ENCODE results near the gene OR2T8. TPM values are rescaled to one million over a fixed set of nuclear protein-coding genes. Genes with fewer than 3 reads are reported as not detected.
A peak's percentile ranks its signal among the peaks of the same experiment; 100 is the strongest.

The OR2T8 gene
- polyA plus RNA-seq (ENCODE audit: insufficient read length in 4 of 4) = not detected

- no peak for DNase-seq (ENCODE audit: low read depth in 4 of 4, low spot score in 3 of 4)
Observed at GRCh38 chr1:247919952-247920351, at the start of gene OR2T8. Gene OR2T8, plus strand, starts transcription at chr1:247920252. Its CDS starts 766 bp downstream, at chr1:247921018.

DNA sequence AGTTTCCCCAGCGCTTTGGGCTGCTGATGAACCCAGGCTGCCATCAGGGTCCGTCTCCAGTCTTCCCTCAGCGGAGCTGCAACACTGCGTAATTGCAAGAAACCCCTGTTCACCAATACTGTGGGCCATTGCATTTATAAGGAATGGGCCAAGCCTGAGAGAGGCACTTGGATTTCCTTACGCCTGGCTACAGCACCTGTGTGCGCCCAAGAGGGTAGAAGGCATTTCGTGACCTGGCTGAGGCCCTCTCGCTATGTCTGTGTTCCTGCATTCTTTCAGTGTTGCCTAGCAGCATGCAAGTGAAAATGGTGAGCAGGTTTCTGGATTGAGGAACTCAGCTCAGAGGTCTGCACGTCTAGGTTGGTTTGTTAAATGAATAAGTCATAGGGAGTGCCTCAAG is 36.7 kb upstream of the OR2T8 start:
- DNase-seq (ENCODE audit: low read depth in 4 of 4, low spot score in 3 of 4) = no peak

DNA sequence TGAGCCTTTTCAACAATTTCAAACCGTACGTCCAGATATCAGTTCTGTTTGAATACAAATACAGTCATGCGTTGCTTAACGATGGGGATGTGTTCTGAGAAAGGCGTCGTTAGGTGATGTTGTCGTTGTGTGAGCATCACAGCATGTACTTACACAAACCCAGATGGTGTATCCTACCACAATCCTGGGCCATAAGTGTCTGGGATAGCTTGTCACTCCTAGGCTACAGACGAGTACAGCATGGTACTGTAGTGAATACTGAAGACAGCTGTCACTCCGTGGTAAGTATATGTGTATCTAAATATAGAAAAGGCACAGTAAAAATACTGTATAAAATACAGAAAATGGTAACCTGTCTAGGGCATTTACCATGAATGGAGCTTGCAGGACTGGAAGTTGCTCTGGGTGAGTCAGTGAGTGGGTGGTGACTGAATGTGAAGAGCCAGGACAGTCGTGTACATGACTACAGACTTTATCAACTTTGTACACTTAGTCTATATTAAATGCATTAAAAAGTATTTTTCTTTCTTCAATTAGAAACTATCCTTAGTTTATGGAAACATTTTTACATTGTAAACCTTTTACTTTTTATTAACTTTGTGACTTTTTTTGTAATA is 35.1 kb upstream of the OR2T8 start:
- no peak for DNase-seq (ENCODE audit: low read depth in 4 of 4, low spot score in 3 of 4)

DNA sequence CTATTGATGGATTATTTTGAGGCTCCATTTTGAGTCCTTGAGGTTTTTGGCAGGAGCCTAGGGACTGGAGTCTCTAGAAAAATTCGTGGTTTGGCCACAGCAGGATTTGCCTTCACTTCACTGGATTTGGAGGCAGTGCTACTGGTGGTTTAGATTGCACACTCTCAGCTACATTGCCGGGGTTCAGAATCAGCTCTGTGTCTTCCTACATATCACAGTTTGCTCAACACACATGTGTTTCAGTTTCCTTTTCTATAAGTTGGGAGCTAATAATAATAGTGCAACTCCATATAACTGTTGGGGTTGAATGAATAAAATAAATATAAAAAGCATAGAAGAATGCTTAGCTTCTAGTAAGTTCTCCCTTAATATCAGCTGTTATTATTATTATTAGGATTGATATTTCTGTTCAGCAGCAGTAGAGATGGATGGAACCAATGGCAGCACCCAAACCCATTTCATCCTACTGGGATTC is 24.9 kb upstream of the OR2T8 start, which contains the start of gene OR2W3:
TSS of gene OR2W3 (plus strand) at position 425 of the 475 bp plus-strand sequence. CDS start at position 425, 0 bp downstream.
- DNase-seq (ENCODE audit: low read depth in 4 of 4, low spot score in 3 of 4) = no peak

DNA sequence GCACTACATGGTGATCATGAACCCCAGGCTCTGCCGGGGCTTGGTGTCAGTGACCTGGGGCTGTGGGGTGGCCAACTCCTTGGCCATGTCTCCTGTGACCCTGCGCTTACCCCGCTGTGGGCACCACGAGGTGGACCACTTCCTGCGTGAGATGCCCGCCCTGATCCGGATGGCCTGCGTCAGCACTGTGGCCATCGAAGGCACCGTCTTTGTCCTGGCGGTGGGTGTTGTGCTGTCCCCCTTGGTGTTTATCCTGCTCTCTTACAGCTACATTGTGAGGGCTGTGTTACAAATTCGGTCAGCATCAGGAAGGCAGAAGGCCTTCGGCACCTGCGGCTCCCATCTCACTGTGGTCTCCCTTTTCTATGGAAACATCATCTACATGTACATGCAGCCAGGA is 24.1 kb upstream of the OR2T8 start:
- DNase-seq (ENCODE audit: low read depth in 4 of 4, low spot score in 3 of 4) = no peak

GRCh38 chr1:247904122-247904521 is 15.9 kb upstream of the OR2T8 start:
- DNase-seq (ENCODE audit: low read depth in 4 of 4, low spot score in 3 of 4) = no peak

- DNase-seq (ENCODE audit: low read depth in 4 of 4, low spot score in 3 of 4) = no peak
Observed at GRCh38 chr1:247905181-247905580, 14.9 kb upstream of the OR2T8 start.

DNA sequence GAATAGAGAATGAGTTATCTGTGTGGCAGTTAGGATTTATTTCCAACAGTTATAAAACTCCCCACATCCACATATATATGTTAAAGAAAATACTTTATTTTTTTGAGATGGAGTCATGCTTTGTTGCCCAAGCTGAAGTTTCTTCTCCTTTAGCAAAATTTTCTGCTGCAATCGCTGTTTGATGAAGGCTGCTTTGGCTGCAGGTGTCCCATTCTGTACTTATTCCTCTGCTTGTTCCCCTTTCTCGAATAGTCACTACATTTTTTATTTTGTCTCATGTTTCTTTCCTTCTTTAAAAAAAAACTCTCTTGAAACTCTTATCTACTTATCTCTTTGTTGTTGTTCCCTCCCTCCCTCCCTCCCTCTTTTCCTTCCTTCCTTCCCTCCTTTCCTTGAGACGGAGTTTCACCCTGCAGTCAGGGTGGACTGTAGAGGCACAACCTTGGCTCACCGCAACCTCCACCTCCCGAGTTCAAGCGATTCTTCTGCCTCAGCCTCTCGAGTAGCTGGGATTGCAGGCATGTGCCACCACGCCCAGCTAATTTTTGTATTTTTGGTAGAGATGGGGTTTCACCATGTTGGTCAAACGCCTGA is 14.0 kb upstream of the OR2T8 start:
- DNase-seq (ENCODE audit: low read depth in 4 of 4, low spot score in 3 of 4) = no peak

GRCh38 chr1:247906504-247907047 is 13.5 kb upstream of the OR2T8 start:
- DNase-seq (ENCODE audit: low read depth in 4 of 4, low spot score in 3 of 4) = no peak

- no peak for DNase-seq (ENCODE audit: low read depth in 4 of 4, low spot score in 3 of 4)
Observed at GRCh38 chr1:247908766-247909165, 11.3 kb upstream of the OR2T8 start.

DNA sequence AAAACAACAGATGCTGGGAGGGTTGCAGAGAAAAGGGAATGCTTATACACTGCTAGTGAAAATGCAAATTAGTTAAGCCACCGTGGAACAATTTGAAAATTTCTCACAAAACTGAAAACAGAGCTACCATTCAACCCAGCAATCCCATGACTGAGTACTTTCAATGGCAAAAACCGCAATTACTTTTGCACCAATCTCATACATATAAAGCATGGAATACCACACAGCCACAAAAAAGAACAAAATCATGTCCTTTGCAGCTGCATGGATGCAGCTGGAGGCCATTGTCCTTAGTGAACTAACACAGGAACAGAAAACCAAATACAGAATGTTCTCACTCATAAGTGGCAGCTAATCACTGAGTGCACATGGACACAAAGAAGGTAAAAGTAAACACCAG is 6.3 kb upstream of the OR2T8 start:
- DNase-seq (ENCODE audit: low read depth in 4 of 4, low spot score in 3 of 4) = no peak

GRCh38 chr1:247914941-247915662 is 5.0 kb upstream of the OR2T8 start:
- no peak for DNase-seq (ENCODE audit: low read depth in 4 of 4, low spot score in 3 of 4)

- DNase-seq (ENCODE audit: low read depth in 4 of 4, low spot score in 3 of 4) = no peak
Observed at GRCh38 chr1:247923941-247924340, 3.9 kb downstream of the OR2T8 start.

GRCh38 chr1:247924868-247925267 is 4.8 kb downstream of the OR2T8 start, which contains the start of gene OR2AJ1:
Gene OR2AJ1, plus strand, starts transcription at chr1:247924889. Its CDS starts 8,880 bp downstream, at chr1:247933769.
- DNase-seq (ENCODE audit: low read depth in 4 of 4, low spot score in 3 of 4) = no peak

- DNase-seq (ENCODE audit: low read depth in 4 of 4, low spot score in 3 of 4) = no peak
Observed at GRCh38 chr1:247933989-247934388, 13.9 kb downstream of the OR2T8 start.

- no peak for DNase-seq (ENCODE audit: low read depth in 4 of 4, low spot score in 3 of 4)
Observed at GRCh38 chr1:247935781-247936180, 15.7 kb downstream of the OR2T8 start.

DNA sequence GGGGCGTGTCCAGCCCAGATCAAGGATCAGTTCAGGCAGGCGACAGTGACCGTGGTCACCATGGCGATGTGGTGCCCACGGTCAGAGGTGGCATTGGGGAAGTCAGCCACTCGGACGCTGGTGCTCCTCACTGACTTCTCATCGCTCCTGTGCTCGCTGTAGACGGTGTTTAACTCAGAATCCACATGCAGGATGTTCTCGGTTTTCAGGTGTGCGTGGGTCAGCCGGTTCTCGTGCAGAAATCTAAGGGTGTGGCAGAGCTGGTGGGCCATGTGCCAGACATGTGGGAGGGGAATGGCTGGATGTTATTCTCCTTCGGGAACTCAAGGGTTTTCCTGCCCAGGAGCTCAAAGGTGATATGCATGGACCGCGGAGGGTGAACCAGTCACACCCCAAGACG is 16.4 kb downstream of the OR2T8 start:
- no peak for DNase-seq (ENCODE audit: low read depth in 4 of 4, low spot score in 3 of 4)

- DNase-seq (ENCODE audit: low read depth in 4 of 4, low spot score in 3 of 4) = peak in 3 of 4 donors; percentile 10 to 39 (median 20)
Observed at GRCh38 chr1:247936965-247937734, 17.1 kb downstream of the OR2T8 start.

DNA sequence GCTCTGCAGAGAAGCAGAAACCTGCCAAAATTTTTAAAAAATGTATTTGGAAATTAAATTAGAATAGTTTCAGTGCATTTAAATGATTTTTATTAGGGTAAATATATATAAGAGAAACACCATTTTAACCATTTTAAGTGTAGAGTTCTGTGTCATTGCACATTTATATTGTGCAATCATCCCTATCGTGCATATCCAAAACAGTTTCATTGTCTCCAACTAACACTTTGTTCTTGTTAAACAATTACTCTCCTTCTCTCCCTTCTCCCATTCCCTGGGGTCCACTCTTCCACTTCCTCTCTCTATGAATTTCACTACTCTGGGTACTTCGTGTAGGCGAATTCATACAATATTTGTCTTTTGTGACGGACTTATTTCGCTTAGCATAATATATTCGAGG is 22.6 kb downstream of the OR2T8 start:
- no peak for DNase-seq (ENCODE audit: low read depth in 4 of 4, low spot score in 3 of 4)

GRCh38 chr1:247948558-247948957 is 28.5 kb downstream of the OR2T8 start, which contains the start of gene OR2L8:
Gene OR2L8, plus strand, starts transcription at chr1:247948858. Its CDS starts 0 bp downstream, at chr1:247948858.
- DNase-seq (ENCODE audit: low read depth in 4 of 4, low spot score in 3 of 4) = no peak
